Adrenal gland (tissue), 12 donors: ENCODE data around the gene CD300LB. TPM values are rescaled to one million over a fixed set of nuclear protein-coding genes. Genes with fewer than 3 reads are reported as not detected.

ENCODE experiments used
- DNase-seq, 7 donors: peaks; one replicate each; pipeline ENCODE4 v3.0.0-alpha.2; 2019 to 2020
- H3K27ac ChIP-seq, 5 donors: fragments of 200-600 bp; sonication (generic) in 4 of 5; 1 replicate in 3 of 5; 2 replicates in 2 of 5; pipeline versions ENCODE4 v1.5.1 to v1.8.0; 2016 to 2020; ENCODE audit warnings: mild to moderate bottlenecking in 1 of 5
- H3K27me3 ChIP-seq: fragments of 200-600 bp; 2 replicates; pipeline ENCODE4 v1.8.0; 2021
- H3K36me3 ChIP-seq, 2 donors: fragments of 200-600 bp; replicated peaks in 1 of 2; 1 replicate in 1 of 2; 2 replicates in 1 of 2; pipeline versions ENCODE4 v1.5.1 to v1.8.0; 2018 to 2022
- H3K4me1 ChIP-seq, 2 donors: fragments of 200-600 bp; replicated peaks in 1 of 2; 1 replicate in 1 of 2; 2 replicates in 1 of 2; pipeline versions ENCODE4 v1.5.1 to v1.8.0; 2018 to 2021
- H3K4me3 ChIP-seq, 4 donors: fragments of 200-600 bp; sonication (generic) in 3 of 4; one replicate each; pipeline ENCODE4 v1.5.1; 2016 to 2018
- H3K9me3 ChIP-seq, 3 donors: fragments of 200-600 bp; sonication (generic) in 1 of 3; replicated peaks in 1 of 3; 1 replicate in 2 of 3; 2 replicates in 1 of 3; pipeline versions ENCODE4 v1.5.1 to v1.8.0; 2016 to 2021
- CTCF ChIP-seq, 6 experiments: fragments of 450-650 bp in 4 of 6; fragments of 200-600 bp in 2 of 6; sonication (generic) in 1 of 6; IDR thresholded peaks; 1 replicate in 5 of 6; 2 replicates in 1 of 6; pipeline versions ENCODE4 v1.5.1 to v1.8.0; 2016 to 2021; ENCODE audit warnings: antibody characterized with exemption in 6 of 6, mild to moderate bottlenecking in 2 of 6, moderate library complexity in 1 of 6
- POLR2A ChIP-seq, 2 donors: fragments of 450-650 bp; IDR thresholded peaks; one replicate each; pipeline ENCODE4 v1.6.1; 2017; ENCODE audit warnings: antibody characterized with exemption in 2 of 2, mild to moderate bottlenecking in 2 of 2, moderate library complexity in 1 of 2
- WGBS, 4 donors: extraction: QIAGEN DNeasy Blood & Tissue Kit in 2 of 4; methylation state at CpG; one replicate each; pipeline versions ENCODE4 v1.1.5 to v1.1.7; 2013 to 2017; 5-methylcytosine and 5-hydroxymethylcytosine counted together
- intact Hi-C, 2 donors: fragments of 100-400 bp; cut with DNase I; formaldehyde crosslinking; loops; one replicate each; pipeline versions ENCODE4 v1.14.1 to v1.15.0; 2022 to 2023
- polyA plus RNA-seq, 3 donors: library from polyadenylated mRNA; stranded (reverse); fragments of 200-250 nt in 2 of 3; fragments of 350-450 nt in 1 of 3; fragmentation: Illumina TruSeq in 1 of 3; extraction: RNeasy Lipid Tissue Mini Kit (QIAGEN cat#74804) in 1 of 3; gene quantifications; one replicate each; pipeline ENCODE4 v1.2.3, GENCODE V29; 2013 to 2014
- total RNA-seq, 9 donors: library from RNA; depleted of rRNA in 4 of 9; stranded (reverse); fragments of >200 nt in 4 of 9; fragments of 120-200 nt in 1 of 9; fragmentation: NEBNext Ultra II Directional in 1 of 9; extraction: Animal tissue kit (Norgen Biotek cat#: 25700) in 1 of 9; gene quantifications; one replicate each; pipeline versions ENCODE4 v1.1.0 to v1.2.4, GENCODE V29; 2013 to 2023
- donor health status: healthy with polysubstance abuse.
- donor health status: Bipolar disorder and iron deficiency.
- donor health status: DM: yes; HTN: yes; CAD: no.
- donor health status: DM: no; HTN: no; CAD: no.
- donor health status: DM: no; HTN: no; CAD: no.
- donor health status: DM: yes; HTN: yes; CAD: no.

The CD300LB gene
- total and polyA plus RNA-seq, 12 donors: 0.17 to 0.95 (median 0.28) TPM; not detected in 1

- Histone ChIP-seq H3K9me3 (no peaks in the 10 kb centered on the region), H3K27me3 (no peaks in the 10 kb centered on the region), H3K4me3 (no peak overlapping the region), H3K27ac (no peak overlapping the region), H3K4me1 (no peaks in the 10 kb centered on the region), H3K36me3 (no peaks in the 10 kb centered on the region)
- peak in 2 of 7 donors; percentile 1 to 11 for DNase-seq
- intact Hi-C loops: no loop called here
- TF ChIP-seq POLR2A (IDR thresholded peaks at IDR 0.05) (no peak), CTCF (IDR thresholded peaks at IDR 0.05) (no peak)
- WGBS, 4 donors: 77 to 86% (median 80%) methylated on average over 7 to 8 of the region's 8 CpGs
Measured at GRCh38 chr17:74527756-74528155, 3.5 kb downstream of the CD300LB start.

- no peak overlapping the region for H3K4me3 ChIP-seq
- whole genome bisulfite sequencing, 4 donors: 84 to 94% (median 87%) methylated on average over 5 of the region's 5 CpGs
- intact Hi-C loops: no loop called here
- H3K4me1 ChIP-seq: no peaks in the 10 kb centered on the region
- no peak overlapping the region for H3K27ac ChIP-seq
- no peak for TF ChIP-seq POLR2A (IDR thresholded peaks at IDR 0.05)
- TF ChIP-seq CTCF (IDR thresholded peaks at IDR 0.05): no peak
- peak in 1 of 7 donors; percentile 33 for DNase-seq
- no peaks in the 10 kb centered on the region for H3K9me3 ChIP-seq
- H3K36me3 ChIP-seq: no peaks in the 10 kb centered on the region
- H3K27me3 ChIP-seq: no peaks in the 10 kb centered on the region
Measured at GRCh38 chr17:74527081-74527480, 4.2 kb downstream of the CD300LB start.

- WGBS, 4 donors: 67 to 85% (median 71%) methylated on average over 3 of the region's 3 CpGs
- intact Hi-C loops: no loop called here
- Histone ChIP-seq H3K36me3 (no peaks in the 10 kb centered on the region), H3K27ac (no peak overlapping the region), H3K4me3 (no peak overlapping the region), H3K4me1 (no peaks in the 10 kb centered on the region), H3K9me3 (no peaks in the 10 kb centered on the region), H3K27me3 (no peaks in the 10 kb centered on the region)
- TF ChIP-seq CTCF (IDR thresholded peaks at IDR 0.05) (no peak), POLR2A (IDR thresholded peaks at IDR 0.05) (no peak)
- DNase-seq: peak in 1 of 7 donors; percentile 10
Measured at GRCh38 chr17:74526681-74527080, 4.6 kb downstream of the CD300LB start.

- no peak for TF ChIP-seq POLR2A (IDR thresholded peaks at IDR 0.05)
- TF ChIP-seq CTCF (IDR thresholded peaks at IDR 0.05): no peak
- peaks cover 3% of the 10 kb centered on the region for H3K27me3 ChIP-seq
- DNase-seq: peak in 2 of 7 donors; percentile 5 to 37
- no peaks in the 10 kb centered on the region for H3K4me1 ChIP-seq
- no peak overlapping the region for H3K27ac ChIP-seq
- no peaks in the 10 kb centered on the region for H3K36me3 ChIP-seq
- H3K4me3 ChIP-seq: no peak overlapping the region
- H3K9me3 ChIP-seq: no peaks in the 10 kb centered on the region
- intact Hi-C loops: no loop called here
- 70 to 86% (median 84%) methylated on average over 11 to 14 of the region's 14 CpGs for WGBS, 4 donors
Measured at GRCh38 chr17:74525781-74526288, 5.4 kb downstream of the CD300LB start.
